Measurements from ENCODE around the gene DDX24.
"Not testable (repeated sequence)": the region's sequence is repeated elsewhere in the genome, so short reads cannot be mapped to it uniquely, and the experiment has no call there.

Gene DDX24

GRCh38 chr14:94077823-94078222 lies 3.2 kb downstream of the DDX24 start:
- no peak for DNase-seq

GRCh38 chr14:94077111-94077821 lies 3.7 kb downstream of the DDX24 start:
- DNase-seq: no peak

- no peak for DNase-seq
Observed at GRCh38 chr14:94075008-94075407, 6.0 kb downstream of the DDX24 start.

GRCh38 chr14:94074534-94074933 lies 6.5 kb downstream of the DDX24 start:
- DNase-seq: no peak

- DNase-seq: not testable (repeated sequence)
Observed at GRCh38 chr14:94072076-94072475, 8.9 kb downstream of the DDX24 start.

GRCh38 chr14:94066089-94066676 lies 14.8 kb downstream of the DDX24 start:
- DNase-seq: no peak

- no peak for DNase-seq
Observed at GRCh38 chr14:94062344-94062940, 18.6 kb downstream of the DDX24 start.

GRCh38 chr14:94059998-94060397 lies 21.0 kb downstream of the DDX24 start:
- DNase-seq: no peak

- no peak for DNase-seq
Observed at GRCh38 chr14:94058674-94059138, 22.3 kb downstream of the DDX24 start.

GRCh38 chr14:94058128-94058673 lies 22.8 kb downstream of the DDX24 start:
- no peak for DNase-seq

GRCh38 chr14:94056579-94057308 lies 24.3 kb downstream of the DDX24 start:
- DNase-seq: no peak

GRCh38 chr14:94054936-94055335 lies 26.1 kb downstream of the DDX24 start:
- no peak for DNase-seq

GRCh38 chr14:94054401-94054800 lies 26.6 kb downstream of the DDX24 start:
- no peak for DNase-seq

- no peak for DNase-seq
Observed at GRCh38 chr14:94052662-94053061, 28.3 kb downstream of the DDX24 start.

GRCh38 chr14:94052199-94052598 lies 28.8 kb downstream of the DDX24 start:
- no peak for DNase-seq

- DNase-seq: no peak
Observed at GRCh38 chr14:94051779-94052178, 29.2 kb downstream of the DDX24 start.

GRCh38 chr14:94051115-94051514 lies 29.9 kb downstream of the DDX24 start:
- no peak for DNase-seq

- DNase-seq: no peak
Observed at GRCh38 chr14:94050231-94050880, 30.6 kb downstream of the DDX24 start.

GRCh38 chr14:94049625-94050023 lies 31.4 kb downstream of the DDX24 start:
- no peak for DNase-seq

- DNase-seq: no peak
Observed at GRCh38 chr14:94048691-94049624, 32.0 kb downstream of the DDX24 start.

GRCh38 chr14:94047581-94047980 lies 33.4 kb downstream of the DDX24 start:
- DNase-seq: no peak

Data from stimulated activated CD4-positive, alpha-beta T cell treated with anti-CD3 and anti-CD28 coated beads, Interleukin-4, amount 100 ng/mL, for 1 hour (primary cell).